HG03342 (cell line): ENCODE measurements around the gene RBFOX1.

Experiments
- ATAC-seq: cut with Tn5 transposase; IDR thresholded peaks from one replicate; pipeline ENCODE4 v1.9.1; 2021; ENCODE audit warnings: mild to moderate bottlenecking, moderate library complexity; ENCODE audit not compliant: unreplicated experiment

Gene RBFOX1

GRCh38 chr16:7513429-7513828, 180.8 kb downstream of the RBFOX1 start:
- ATAC-seq: no peak

GRCh38 chr16:7515543-7515942, 182.9 kb downstream of the RBFOX1 start:
- no peak for ATAC-seq

GRCh38 chr16:7517496-7517895, 184.9 kb downstream of the RBFOX1 start:
- ATAC-seq: no peak

- ATAC-seq: no peak
Observed at GRCh38 chr16:7518158-7518557, 185.5 kb downstream of the RBFOX1 start.

GRCh38 chr16:7521834-7522233, 189.2 kb downstream of the RBFOX1 start:
- ATAC-seq: no peak

- ATAC-seq: no peak
Observed at GRCh38 chr16:7524419-7524818, 191.8 kb downstream of the RBFOX1 start.

GRCh38 chr16:7526736-7527135, 194.1 kb downstream of the RBFOX1 start:
- no peak for ATAC-seq

- ATAC-seq: no peak
Observed at GRCh38 chr16:7532534-7532933, 199.9 kb downstream of the RBFOX1 start.

- ATAC-seq: no peak
Observed at GRCh38 chr16:7534749-7535148, 202.1 kb downstream of the RBFOX1 start.

GRCh38 chr16:7541026-7541425, 208.4 kb downstream of the RBFOX1 start:
- ATAC-seq: no peak

GRCh38 chr16:7545251-7545650, 212.6 kb downstream of the RBFOX1 start:
- no peak for ATAC-seq

- no peak for ATAC-seq
Observed at GRCh38 chr16:7546948-7547347, 214.3 kb downstream of the RBFOX1 start.

- no peak for ATAC-seq
Observed at GRCh38 chr16:7547736-7548135, 215.1 kb downstream of the RBFOX1 start.

- ATAC-seq: no peak
Observed at GRCh38 chr16:7548796-7549318, 216.2 kb downstream of the RBFOX1 start.

- ATAC-seq: no peak
Observed at GRCh38 chr16:7550096-7550495, 217.5 kb downstream of the RBFOX1 start.

GRCh38 chr16:7555459-7555858, 222.8 kb downstream of the RBFOX1 start:
- no peak for ATAC-seq

GRCh38 chr16:7561908-7562405, 229.3 kb downstream of the RBFOX1 start:
- ATAC-seq: no peak

- no peak for ATAC-seq
Observed at GRCh38 chr16:7566360-7566759, 233.7 kb downstream of the RBFOX1 start.

- no peak for ATAC-seq
Observed at GRCh38 chr16:7571366-7571765, 238.7 kb downstream of the RBFOX1 start.

- no peak for ATAC-seq
Observed at GRCh38 chr16:7577588-7577987, 244.9 kb downstream of the RBFOX1 start.

GRCh38 chr16:7579454-7579853, 246.8 kb downstream of the RBFOX1 start:
- no peak for ATAC-seq

- no peak for ATAC-seq
Observed at GRCh38 chr16:7581175-7581574, 248.5 kb downstream of the RBFOX1 start.

GRCh38 chr16:7583396-7583795, 250.8 kb downstream of the RBFOX1 start:
- no peak for ATAC-seq
